ENCODE data around the gene GFY. TPM values are rescaled to one million over a fixed set of nuclear protein-coding genes. Genes with fewer than 3 reads are reported as not detected.

Gene GFY
- polyA plus RNA-seq, 3 donors: not detected

DNA sequence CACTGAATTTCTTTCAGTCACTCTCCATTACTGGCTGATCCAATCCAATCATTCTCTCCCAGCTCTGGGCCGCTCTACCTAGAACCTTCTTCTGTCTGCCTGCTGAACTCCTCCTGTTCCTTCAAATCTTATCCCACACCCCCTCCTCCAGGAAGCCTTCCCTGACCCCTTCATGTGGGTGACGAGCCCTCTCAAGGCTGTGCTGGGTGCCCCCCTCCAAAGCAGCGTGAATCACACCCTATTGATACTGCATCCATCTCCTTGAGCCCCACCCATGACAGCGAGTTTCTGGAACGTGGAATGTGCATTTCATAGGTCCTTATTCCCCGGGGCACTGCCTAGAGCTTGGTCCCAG is 23.2 kb downstream of the GFY start:
- Histone ChIP-seq H3K9ac (ENCODE audit: insufficient read depth, low read length, poor library complexity, severe bottlenecking) (no peak overlapping the region), H3K4me1 (ENCODE audit: control insufficient read depth in 1 of 2, insufficient read depth in 2 of 2, low read length in 2 of 2) (peaks cover 39 to 53% of the 10 kb centered on the region in 2 donors), H3K27me3 (ENCODE audit: control insufficient read depth in 2 of 2, insufficient read depth in 2 of 2, low read length in 2 of 2) (no peaks in the 10 kb centered on the region), H3K36me3 (replicated peaks in 1 of 2; ENCODE audit: control insufficient read depth in 1 of 2, insufficient read depth in 2 of 2, low read length in 2 of 2) (peaks cover 24 to 33% of the 10 kb centered on the region in 2 donors), H3K79me2 (ENCODE audit: insufficient read depth, low read length) (peaks cover 21% of the 10 kb centered on the region), H3K4me3 (replicated peaks in 1 of 3; ENCODE audit: low read depth in 2 of 3, low read length in 3 of 3) (no peak overlapping the region), H3K4me2 (replicated peaks; ENCODE audit: extremely low read depth, low read length, poor library complexity, severe bottlenecking) (no peak overlapping the region), H2AFZ (ENCODE audit: insufficient read depth, low read depth, low read length, poor library complexity, severe bottlenecking) (no peak overlapping the region), H3K27ac (ENCODE audit: low read depth in 1 of 2, low read length in 2 of 2) (no peak overlapping the region), H3K9me3 (replicated peaks in 1 of 2; ENCODE audit: control insufficient read depth in 1 of 2, insufficient read depth in 1 of 2, low read length in 2 of 2) (no peaks in the 10 kb centered on the region), H4K20me1 (ENCODE audit: insufficient read depth, low read length) (no peaks in the 10 kb centered on the region)
- no peak overlapping the region for H3K27ac Mint-ChIP-seq
- peaks cover 0 to 2% (median 0%) of the 10 kb centered on the region in 7 donors for H3K9me3 Mint-ChIP-seq
- TF ChIP-seq, protein P1, sequence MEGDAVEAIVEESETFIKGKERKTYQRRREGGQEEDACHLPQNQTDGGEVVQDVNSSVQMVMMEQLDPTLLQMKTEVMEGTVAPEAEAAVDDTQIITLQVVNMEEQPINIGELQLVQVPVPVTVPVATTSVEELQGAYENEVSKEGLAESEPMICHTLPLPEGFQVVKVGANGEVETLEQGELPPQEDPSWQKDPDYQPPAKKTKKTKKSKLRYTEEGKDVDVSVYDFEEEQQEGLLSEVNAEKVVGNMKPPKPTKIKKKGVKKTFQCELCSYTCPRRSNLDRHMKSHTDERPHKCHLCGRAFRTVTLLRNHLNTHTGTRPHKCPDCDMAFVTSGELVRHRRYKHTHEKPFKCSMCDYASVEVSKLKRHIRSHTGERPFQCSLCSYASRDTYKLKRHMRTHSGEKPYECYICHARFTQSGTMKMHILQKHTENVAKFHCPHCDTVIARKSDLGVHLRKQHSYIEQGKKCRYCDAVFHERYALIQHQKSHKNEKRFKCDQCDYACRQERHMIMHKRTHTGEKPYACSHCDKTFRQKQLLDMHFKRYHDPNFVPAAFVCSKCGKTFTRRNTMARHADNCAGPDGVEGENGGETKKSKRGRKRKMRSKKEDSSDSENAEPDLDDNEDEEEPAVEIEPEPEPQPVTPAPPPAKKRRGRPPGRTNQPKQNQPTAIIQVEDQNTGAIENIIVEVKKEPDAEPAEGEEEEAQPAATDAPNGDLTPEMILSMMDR (IDR thresholded peaks at IDR 0.05): no peak
- 92% methylated on average over 5 of the region's 6 CpGs for WGBS (ENCODE audit: insufficient coverage)
- intact Hi-C loops (cut with micrococcal nuclease): no loop called here
- no peak for DNase-seq
- no peaks in the 10 kb centered on the region for H3K27me3 Mint-ChIP-seq (ENCODE audit: low read depth in 3 of 3)
- peaks cover 40 to 50% of the 10 kb centered on the region in 2 donors for H3K36me3 Mint-ChIP-seq
- peaks cover 56% of the 10 kb centered on the region for H3K4me1 Mint-ChIP-seq
- H3K4me3 Mint-ChIP-seq: no peak overlapping the region

DNA sequence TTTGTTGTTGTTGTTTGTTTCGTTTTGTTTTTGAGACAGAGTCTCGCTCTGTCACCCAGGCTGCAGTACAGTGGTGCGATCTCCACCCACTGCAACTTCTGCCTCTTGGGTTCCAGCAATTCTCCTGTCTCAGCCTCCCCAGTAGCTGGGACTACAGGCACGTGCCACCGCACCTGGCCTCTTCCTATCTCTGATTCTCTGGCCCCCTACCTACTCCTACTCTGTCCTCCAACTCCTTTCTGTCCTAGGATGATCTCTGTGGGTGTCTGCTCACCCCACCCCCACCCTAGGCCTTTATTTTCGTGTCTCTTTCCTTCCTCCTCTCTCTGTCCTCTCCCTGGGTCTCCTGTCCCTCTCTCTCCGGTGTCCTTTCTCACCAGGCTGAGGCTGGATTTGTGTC is 25.2 kb downstream of the GFY start:
- Mint-ChIP-seq H3K27me3 (ENCODE audit: low read depth in 3 of 3) (peaks cover 0 to 3% (median 0%) of the 10 kb centered on the region in 3 donors), H3K27ac (peak overlapping the region in 5 of 7 donors; percentile 42 to 99 (median 66)), H3K9me3 (peaks cover 0 to 2% (median 0%) of the 10 kb centered on the region in 7 donors), H3K36me3 (peaks cover 40 to 50% of the 10 kb centered on the region in 2 donors), H3K4me1 (peaks cover 50% of the 10 kb centered on the region), H3K4me3 (no peak overlapping the region)
- H3K4me3 ChIP-seq (replicated peaks in 1 of 3; ENCODE audit: low read depth in 2 of 3, low read length in 3 of 3): peak overlapping the region in 1 of 3 experiments; percentile 98
- H3K4me1 ChIP-seq (ENCODE audit: control insufficient read depth in 1 of 2, insufficient read depth in 2 of 2, low read length in 2 of 2): peaks cover 35 to 46% of the 10 kb centered on the region in 2 donors
- no peak overlapping the region for H3K27ac ChIP-seq (ENCODE audit: low read depth in 1 of 2, low read length in 2 of 2)
- H2AFZ ChIP-seq (ENCODE audit: insufficient read depth, low read depth, low read length, poor library complexity, severe bottlenecking): no peak overlapping the region
- TF ChIP-seq, protein P1 (IDR thresholded peaks at IDR 0.05): no peak
- H3K9me3 ChIP-seq (replicated peaks in 1 of 2; ENCODE audit: control insufficient read depth in 1 of 2, insufficient read depth in 1 of 2, low read length in 2 of 2): no peaks in the 10 kb centered on the region
- peak overlapping the region; percentile 99 for H3K4me2 ChIP-seq (replicated peaks; ENCODE audit: extremely low read depth, low read length, poor library complexity, severe bottlenecking)
- H3K9ac ChIP-seq (ENCODE audit: insufficient read depth, low read length, poor library complexity, severe bottlenecking): no peak overlapping the region
- intact Hi-C loops (cut with micrococcal nuclease): loop anchor here (5.0 to 10.0 kb wide), 3 partner anchors 37 to 366 kb away; partner anchors contain the start of genes RPL13A (in 1 of the 2), RPS11 (in 1 of the 2) and SNRNP70 (in 1 of the 2)
- no peak for DNase-seq
- WGBS (ENCODE audit: insufficient coverage): 71% methylated on average over 4 of the region's 7 CpGs
- peaks cover 24 to 33% of the 10 kb centered on the region in 2 donors for H3K36me3 ChIP-seq (replicated peaks in 1 of 2; ENCODE audit: control insufficient read depth in 1 of 2, insufficient read depth in 2 of 2, low read length in 2 of 2)
- H3K27me3 ChIP-seq (ENCODE audit: control insufficient read depth in 2 of 2, insufficient read depth in 2 of 2, low read length in 2 of 2): no peaks in the 10 kb centered on the region
- no peaks in the 10 kb centered on the region for H4K20me1 ChIP-seq (ENCODE audit: insufficient read depth, low read length)
- peaks cover 35% of the 10 kb centered on the region for H3K79me2 ChIP-seq (ENCODE audit: insufficient read depth, low read length)

All from CD14-positive monocyte (primary cell).